ENCODE results near the gene ACER2.

DNA sequence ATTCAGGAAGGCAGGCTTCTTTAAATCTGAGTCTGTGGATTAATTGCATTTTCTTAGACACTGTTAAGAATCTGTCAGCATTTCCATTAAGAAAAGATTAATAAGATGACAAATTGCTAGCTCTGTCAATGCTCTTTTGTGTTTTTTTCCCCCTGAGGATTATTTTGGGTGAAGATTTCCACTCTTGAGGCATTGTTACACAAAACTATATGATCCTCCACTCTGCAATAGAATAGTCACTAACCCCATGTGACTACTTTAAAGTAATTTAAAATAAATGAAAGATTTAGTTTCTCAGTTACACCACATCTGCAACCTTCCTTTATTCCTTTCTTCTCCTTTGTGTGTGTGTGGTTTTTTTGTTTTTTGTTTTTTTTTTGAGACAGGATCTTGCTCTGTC, 82.0 kb downstream of the ACER2 start:
- TF ChIP-seq POLR2AphosphoS5 (IDR thresholded peaks at IDR 0.05) (no peak), POLR2A (IDR thresholded peaks at IDR 0.05) (no peak), EP300 (IDR thresholded peaks at IDR 0.05; ENCODE audit: low read depth) (no peak)
- TF ChIP-seq, protein P1, sequence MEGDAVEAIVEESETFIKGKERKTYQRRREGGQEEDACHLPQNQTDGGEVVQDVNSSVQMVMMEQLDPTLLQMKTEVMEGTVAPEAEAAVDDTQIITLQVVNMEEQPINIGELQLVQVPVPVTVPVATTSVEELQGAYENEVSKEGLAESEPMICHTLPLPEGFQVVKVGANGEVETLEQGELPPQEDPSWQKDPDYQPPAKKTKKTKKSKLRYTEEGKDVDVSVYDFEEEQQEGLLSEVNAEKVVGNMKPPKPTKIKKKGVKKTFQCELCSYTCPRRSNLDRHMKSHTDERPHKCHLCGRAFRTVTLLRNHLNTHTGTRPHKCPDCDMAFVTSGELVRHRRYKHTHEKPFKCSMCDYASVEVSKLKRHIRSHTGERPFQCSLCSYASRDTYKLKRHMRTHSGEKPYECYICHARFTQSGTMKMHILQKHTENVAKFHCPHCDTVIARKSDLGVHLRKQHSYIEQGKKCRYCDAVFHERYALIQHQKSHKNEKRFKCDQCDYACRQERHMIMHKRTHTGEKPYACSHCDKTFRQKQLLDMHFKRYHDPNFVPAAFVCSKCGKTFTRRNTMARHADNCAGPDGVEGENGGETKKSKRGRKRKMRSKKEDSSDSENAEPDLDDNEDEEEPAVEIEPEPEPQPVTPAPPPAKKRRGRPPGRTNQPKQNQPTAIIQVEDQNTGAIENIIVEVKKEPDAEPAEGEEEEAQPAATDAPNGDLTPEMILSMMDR (IDR thresholded peaks at IDR 0.05) = no peak

Measured in transverse colon (tissue), 4 donors.